GM19397 (cell line): ENCODE results near the gene PLA2G1B.
"Not testable (repeated sequence)": the region's sequence is repeated elsewhere in the genome, so short reads cannot be mapped to it uniquely, and the experiment has no call there.

Experiments
- ATAC-seq: cut with Tn5 transposase; IDR thresholded peaks from one replicate; pipeline ENCODE4 v1.9.1; 2021; ENCODE audit warnings: mild to moderate bottlenecking, moderate library complexity; ENCODE audit not compliant: unreplicated experiment

Gene PLA2G1B

GRCh38 chr12:120359128-120359527 lies 31.5 kb upstream of the PLA2G1B start:
- no peak for ATAC-seq

GRCh38 chr12:120358412-120359100 lies 31.0 kb upstream of the PLA2G1B start:
- ATAC-seq: no peak

GRCh38 chr12:120357104-120357503 lies 29.5 kb upstream of the PLA2G1B start:
- ATAC-seq: no peak

GRCh38 chr12:120356567-120357030 lies 29.0 kb upstream of the PLA2G1B start:
- no peak for ATAC-seq

- no peak for ATAC-seq
These were observed 26.2 kb upstream of the PLA2G1B start for GRCh38 chr12:120353556-120354317.

GRCh38 chr12:120353136-120353535 lies 25.6 kb upstream of the PLA2G1B start:
- ATAC-seq: no peak

GRCh38 chr12:120352117-120352516 lies 24.5 kb upstream of the PLA2G1B start:
- no peak for ATAC-seq

GRCh38 chr12:120350576-120351350 lies 23.2 kb upstream of the PLA2G1B start:
- no peak for ATAC-seq

- no peak for ATAC-seq
These were observed 20.2 kb upstream of the PLA2G1B start for GRCh38 chr12:120347766-120348165.

GRCh38 chr12:120346681-120347080 lies 19.1 kb upstream of the PLA2G1B start:
- ATAC-seq: no peak

GRCh38 chr12:120346031-120346430 lies 18.5 kb upstream of the PLA2G1B start:
- ATAC-seq: no peak

- no peak for ATAC-seq
These were observed 16.1 kb upstream of the PLA2G1B start for GRCh38 chr12:120343692-120344091.

- ATAC-seq: no peak
These were observed 15.5 kb upstream of the PLA2G1B start for GRCh38 chr12:120343039-120343537.

GRCh38 chr12:120342175-120343038 lies 14.8 kb upstream of the PLA2G1B start:
- no peak for ATAC-seq

- no peak for ATAC-seq
These were observed 11.7 kb upstream of the PLA2G1B start for GRCh38 chr12:120339256-120339655.

GRCh38 chr12:120337730-120338129 lies 10.2 kb upstream of the PLA2G1B start:
- no peak for ATAC-seq

GRCh38 chr12:120336392-120336791 lies 8.8 kb upstream of the PLA2G1B start:
- not testable (repeated sequence) for ATAC-seq

- ATAC-seq: not testable (repeated sequence)
These were observed 7.9 kb upstream of the PLA2G1B start for GRCh38 chr12:120335447-120335846.

GRCh38 chr12:120332523-120332922 lies 4.9 kb upstream of the PLA2G1B start:
- no peak for ATAC-seq

- no peak for ATAC-seq
These were observed 4.5 kb upstream of the PLA2G1B start for GRCh38 chr12:120332041-120332440.
